ENCODE results near the gene KIF26A. TPM values are rescaled to one million over a fixed set of nuclear protein-coding genes. Genes with fewer than 3 reads are reported as not detected.
A peak's percentile ranks its signal among the peaks of the same experiment; 100 is the strongest.

KIF26A gene
- polyA plus RNA-seq, 1 experiment: 0.10 TPM

- ChIA-PET CTCF (interaction anchor here (0.6 kb wide), 1 partner anchor 26 kb away, joined by 3 read pairs; no protein-coding TSS in a partner anchor), POLR2A (no interaction called here)
- TF ChIP-seq, protein P1, sequence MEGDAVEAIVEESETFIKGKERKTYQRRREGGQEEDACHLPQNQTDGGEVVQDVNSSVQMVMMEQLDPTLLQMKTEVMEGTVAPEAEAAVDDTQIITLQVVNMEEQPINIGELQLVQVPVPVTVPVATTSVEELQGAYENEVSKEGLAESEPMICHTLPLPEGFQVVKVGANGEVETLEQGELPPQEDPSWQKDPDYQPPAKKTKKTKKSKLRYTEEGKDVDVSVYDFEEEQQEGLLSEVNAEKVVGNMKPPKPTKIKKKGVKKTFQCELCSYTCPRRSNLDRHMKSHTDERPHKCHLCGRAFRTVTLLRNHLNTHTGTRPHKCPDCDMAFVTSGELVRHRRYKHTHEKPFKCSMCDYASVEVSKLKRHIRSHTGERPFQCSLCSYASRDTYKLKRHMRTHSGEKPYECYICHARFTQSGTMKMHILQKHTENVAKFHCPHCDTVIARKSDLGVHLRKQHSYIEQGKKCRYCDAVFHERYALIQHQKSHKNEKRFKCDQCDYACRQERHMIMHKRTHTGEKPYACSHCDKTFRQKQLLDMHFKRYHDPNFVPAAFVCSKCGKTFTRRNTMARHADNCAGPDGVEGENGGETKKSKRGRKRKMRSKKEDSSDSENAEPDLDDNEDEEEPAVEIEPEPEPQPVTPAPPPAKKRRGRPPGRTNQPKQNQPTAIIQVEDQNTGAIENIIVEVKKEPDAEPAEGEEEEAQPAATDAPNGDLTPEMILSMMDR (IDR thresholded peaks at IDR 0.05; ENCODE audit: insufficient read depth, low read depth, low read length): no peak
- no peaks in the 10 kb centered on the region for H3K36me3 ChIP-seq (ENCODE audit: control insufficient read depth, insufficient read depth, low read length)
- H3K4me3 ChIP-seq (ENCODE audit: low read depth, low read length): no peak overlapping the region
- H3K27me3 ChIP-seq (ENCODE audit: control insufficient read depth, insufficient read depth, low read length): no peaks in the 10 kb centered on the region
- no peak for DNase-seq (ENCODE audit: low read depth)
These were observed 90.5 kb downstream of the KIF26A start for GRCh38 chr14:104228716-104229533.

GRCh38 chr14:104229534-104230055 lies 91.2 kb downstream of the KIF26A start:
- ChIA-PET CTCF (no interaction called here), POLR2A (no interaction called here)
- Histone ChIP-seq H3K27me3 (ENCODE audit: control insufficient read depth, insufficient read depth, low read length) (no peaks in the 10 kb centered on the region), H3K36me3 (ENCODE audit: control insufficient read depth, insufficient read depth, low read length) (no peaks in the 10 kb centered on the region), H3K4me3 (ENCODE audit: low read depth, low read length) (no peak overlapping the region)
- TF ChIP-seq, protein P1 (IDR thresholded peaks at IDR 0.05; ENCODE audit: insufficient read depth, low read depth, low read length): no peak
- no peak for DNase-seq (ENCODE audit: low read depth)

GRCh38 chr14:104230119-104230815 lies 91.9 kb downstream of the KIF26A start:
- TF ChIP-seq, protein P1 (IDR thresholded peaks at IDR 0.05; ENCODE audit: insufficient read depth, low read depth, low read length): no peak
- Histone ChIP-seq H3K4me3 (ENCODE audit: low read depth, low read length) (no peak overlapping the region), H3K27me3 (ENCODE audit: control insufficient read depth, insufficient read depth, low read length) (no peaks in the 10 kb centered on the region), H3K36me3 (ENCODE audit: control insufficient read depth, insufficient read depth, low read length) (no peaks in the 10 kb centered on the region)
- no peak for DNase-seq (ENCODE audit: low read depth)
- POLR2A ChIA-PET: no interaction called here
- CTCF ChIA-PET: no interaction called here

Small RNA genes within 50 kb of the gene (small RNA-seq; reads per million reads assigned to genes)
- 87.9 reads per million, percentile 91 among the genes with 10 or more reads in this experiment for gene MIR203A (ENCODE audit: insufficient read length, low read depth, low replicate concordance)

Other genes starting within 250 kb of the KIF26A start
- gene TDRD9, start 210.1 kb upstream of the KIF26A start, polyA plus RNA-seq (2011; rRNA removed): 1.3 and 2.2 TPM in 2 replicates
- not detected in 2 replicates for gene RD3L, start 196.1 kb upstream of the KIF26A start, polyA plus RNA-seq (2011; rRNA removed)
- gene ASPG, start 52.9 kb upstream of the KIF26A start, polyA plus RNA-seq (2011; rRNA removed): 0.07 and 0.12 TPM in 2 replicates